Right lobe of liver (tissue), 6 donors: ENCODE data around the gene POFUT2. TPM values are rescaled to one million over a fixed set of nuclear protein-coding genes. Genes with fewer than 3 reads are reported as not detected.

Experiments
- ATAC-seq, 4 donors: fragments of 200-7000 bp; cut with Tn5 transposase; one replicate each; pipeline ENCODE4 v1.9.1; 2020; ENCODE audit warnings: mild to moderate bottlenecking in 4 of 4, moderate library complexity in 4 of 4
- DNase-seq, 3 donors: peaks; one replicate each; pipeline ENCODE4 v3.0.0-alpha.2; 2020
- H3K27ac ChIP-seq, 3 donors: fragments of 200-600 bp; one replicate each; pipeline ENCODE4 v1.8.0; 2022
- H3K27me3 ChIP-seq, 2 donors: fragments of 200-600 bp; one replicate each; pipeline ENCODE4 v1.8.0; 2022
- H3K36me3 ChIP-seq, 4 donors: fragments of 200-600 bp; sonication (generic) in 1 of 4; one replicate each; pipeline versions ENCODE4 v1.5.1 to v1.8.0; 2017 to 2022; ENCODE audit warnings: control low read depth in 1 of 4
- H3K4me1 ChIP-seq, 4 donors: fragments of 200-600 bp; sonication (generic) in 1 of 4; one replicate each; pipeline versions ENCODE4 v1.5.1 to v1.8.0; 2017 to 2022; ENCODE audit warnings: control low read depth in 1 of 4
- H3K4me3 ChIP-seq, 3 donors: fragments of 200-600 bp; one replicate each; pipeline ENCODE4 v1.8.0; 2022
- H3K9me3 ChIP-seq, 4 donors: fragments of 200-600 bp; sonication (generic) in 1 of 4; one replicate each; pipeline versions ENCODE4 v1.5.1 to v1.8.0; 2017 to 2022; ENCODE audit warnings: control low read depth in 1 of 4
- POLR2A ChIP-seq: fragments of 450-650 bp; IDR thresholded peaks from one replicate; pipeline ENCODE4 v1.6.1; 2017; ENCODE audit warnings: antibody characterized with exemption, mild to moderate bottlenecking
- WGBS: methylation state at CpG from one replicate; pipeline ENCODE4 v1.1.6; 2018; ENCODE audit warnings: low coverage, low lambda C conversion rate; ENCODE audit not compliant: insufficient coverage; ENCODE audit errors: missing lambda C conversion rate; 5-methylcytosine and 5-hydroxymethylcytosine counted together
- intact Hi-C, 2 donors: fragments of 100-400 bp; cut with DNase I; formaldehyde crosslinking; loops; one replicate each; pipeline versions ENCODE4 v1.11.2 to v1.14.1; 2022
- total RNA-seq, 6 experiments: library from RNA; depleted of rRNA in 2 of 6; stranded (reverse); fragments of >200 nt in 2 of 6; fragmentation: NEBNext Ultra II Directional in 3 of 6; extraction: Animal tissue kit (Norgen Biotek cat#: 25700) in 3 of 6; gene quantifications; one replicate each; pipeline versions ENCODE4 v1.1.0 to v1.2.4, GENCODE V29; 2016 to 2023
- TF ChIP-seq, protein P1 (sequence below), 4 donors: fragments of 200-600 bp in 3 of 4; fragments of 450-650 bp in 1 of 4; IDR thresholded peaks; one replicate each; pipeline versions ENCODE4 v1.5.1 to v1.8.0; 2016 to 2022; ENCODE audit warnings: antibody characterized with exemption in 4 of 4, mild to moderate bottlenecking in 2 of 4
- donor health status: DM: no; HTN: yes; CAD: no.
- donor health status: DM: no; HTN: no; CAD: no.
- donor health status: DM: no; HTN: no; CAD: no.
- donor health status: DM: no; HTN: yes; CAD: no.
- donor health status: DM: no; HTN: yes; CAD: no.

The POFUT2 gene
- total RNA-seq, 6 experiments from 2014 or later = 10.5 to 22.0 (median 13.7) TPM

DNA sequence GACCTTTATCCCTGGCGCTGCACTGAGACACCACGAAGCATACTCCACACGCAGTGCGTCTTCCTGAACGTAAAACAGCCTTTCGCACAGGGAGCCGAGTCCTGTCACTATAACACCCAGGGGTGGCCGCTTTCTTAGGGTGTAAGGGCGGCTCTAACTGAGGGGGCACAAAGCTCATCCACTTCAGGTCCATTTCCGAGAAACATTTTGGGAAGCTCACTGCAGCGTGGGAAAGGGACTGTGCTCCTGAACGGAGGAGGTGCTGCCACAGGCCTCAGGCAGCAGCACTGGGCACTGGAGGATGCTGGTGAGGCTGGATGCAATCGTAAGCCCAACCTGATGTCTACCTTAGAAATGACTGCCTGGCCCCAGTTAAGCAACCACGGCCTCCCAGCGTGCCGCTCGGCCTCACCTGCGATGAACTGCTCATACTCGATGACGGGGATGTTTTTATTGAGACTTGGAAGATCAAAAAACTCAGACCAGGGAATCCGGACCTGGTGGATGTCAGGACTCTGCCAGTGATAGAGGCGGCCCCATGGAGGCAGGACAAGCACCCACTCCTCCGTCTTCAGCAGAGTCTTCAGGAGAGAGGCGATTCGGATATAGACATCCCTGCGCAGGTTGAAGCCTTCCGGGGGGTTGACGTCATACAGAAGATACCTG is 2.3 kb downstream of the POFUT2 start:
- H3K27ac ChIP-seq = no peak overlapping the region
- WGBS = 97% methylated on average over 10 of the region's 28 CpGs
- DNase-seq (peak in 1 of 3 donors; percentile 37), ATAC-seq (no peak)
- H3K4me1 ChIP-seq = peaks cover 0 to 10% (median 5%) of the 10 kb centered on the region in 4 donors
- H3K4me3 ChIP-seq = no peak overlapping the region
- H3K9me3 ChIP-seq = no peaks in the 10 kb centered on the region
- H3K36me3 ChIP-seq = peaks cover 0 to 35% (median 14%) of the 10 kb centered on the region in 4 donors
- TF ChIP-seq, protein P1, sequence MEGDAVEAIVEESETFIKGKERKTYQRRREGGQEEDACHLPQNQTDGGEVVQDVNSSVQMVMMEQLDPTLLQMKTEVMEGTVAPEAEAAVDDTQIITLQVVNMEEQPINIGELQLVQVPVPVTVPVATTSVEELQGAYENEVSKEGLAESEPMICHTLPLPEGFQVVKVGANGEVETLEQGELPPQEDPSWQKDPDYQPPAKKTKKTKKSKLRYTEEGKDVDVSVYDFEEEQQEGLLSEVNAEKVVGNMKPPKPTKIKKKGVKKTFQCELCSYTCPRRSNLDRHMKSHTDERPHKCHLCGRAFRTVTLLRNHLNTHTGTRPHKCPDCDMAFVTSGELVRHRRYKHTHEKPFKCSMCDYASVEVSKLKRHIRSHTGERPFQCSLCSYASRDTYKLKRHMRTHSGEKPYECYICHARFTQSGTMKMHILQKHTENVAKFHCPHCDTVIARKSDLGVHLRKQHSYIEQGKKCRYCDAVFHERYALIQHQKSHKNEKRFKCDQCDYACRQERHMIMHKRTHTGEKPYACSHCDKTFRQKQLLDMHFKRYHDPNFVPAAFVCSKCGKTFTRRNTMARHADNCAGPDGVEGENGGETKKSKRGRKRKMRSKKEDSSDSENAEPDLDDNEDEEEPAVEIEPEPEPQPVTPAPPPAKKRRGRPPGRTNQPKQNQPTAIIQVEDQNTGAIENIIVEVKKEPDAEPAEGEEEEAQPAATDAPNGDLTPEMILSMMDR (IDR thresholded peaks at IDR 0.05) = no peak
- no peak for TF ChIP-seq POLR2A
- no peaks in the 10 kb centered on the region for H3K27me3 ChIP-seq
- intact Hi-C loops = no loop called here

DNA sequence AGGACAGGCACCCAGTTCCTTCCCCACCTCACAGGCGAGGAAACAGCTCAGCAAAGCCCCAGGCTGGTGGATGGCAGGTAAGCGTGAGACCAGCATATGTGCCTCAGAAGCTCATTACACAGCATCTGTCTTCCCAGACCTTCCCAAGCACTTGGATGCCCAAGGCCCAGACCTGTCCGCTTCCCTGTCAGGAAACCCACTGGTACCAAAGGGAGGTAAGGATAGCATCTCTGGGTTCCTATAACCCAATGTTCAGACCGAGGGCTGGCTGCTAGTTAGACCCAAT is 3.3 kb downstream of the POFUT2 start:
- no peak for DNase-seq
- peaks cover 0 to 45% (median 19%) of the 10 kb centered on the region in 4 donors for H3K36me3 ChIP-seq
- H3K9me3 ChIP-seq = no peaks in the 10 kb centered on the region
- intact Hi-C loops = no loop called here
- H3K27me3 ChIP-seq = no peaks in the 10 kb centered on the region
- H3K4me3 ChIP-seq = no peak overlapping the region
- ATAC-seq = no peak
- WGBS = no CpG with 5 or more reads among the region's 4 CpGs
- TF ChIP-seq POLR2A = no peak
- TF ChIP-seq, protein P1 (IDR thresholded peaks at IDR 0.05) = no peak
- no peak overlapping the region for H3K27ac ChIP-seq
- peaks cover 0 to 10% (median 5%) of the 10 kb centered on the region in 4 donors for H3K4me1 ChIP-seq

DNA sequence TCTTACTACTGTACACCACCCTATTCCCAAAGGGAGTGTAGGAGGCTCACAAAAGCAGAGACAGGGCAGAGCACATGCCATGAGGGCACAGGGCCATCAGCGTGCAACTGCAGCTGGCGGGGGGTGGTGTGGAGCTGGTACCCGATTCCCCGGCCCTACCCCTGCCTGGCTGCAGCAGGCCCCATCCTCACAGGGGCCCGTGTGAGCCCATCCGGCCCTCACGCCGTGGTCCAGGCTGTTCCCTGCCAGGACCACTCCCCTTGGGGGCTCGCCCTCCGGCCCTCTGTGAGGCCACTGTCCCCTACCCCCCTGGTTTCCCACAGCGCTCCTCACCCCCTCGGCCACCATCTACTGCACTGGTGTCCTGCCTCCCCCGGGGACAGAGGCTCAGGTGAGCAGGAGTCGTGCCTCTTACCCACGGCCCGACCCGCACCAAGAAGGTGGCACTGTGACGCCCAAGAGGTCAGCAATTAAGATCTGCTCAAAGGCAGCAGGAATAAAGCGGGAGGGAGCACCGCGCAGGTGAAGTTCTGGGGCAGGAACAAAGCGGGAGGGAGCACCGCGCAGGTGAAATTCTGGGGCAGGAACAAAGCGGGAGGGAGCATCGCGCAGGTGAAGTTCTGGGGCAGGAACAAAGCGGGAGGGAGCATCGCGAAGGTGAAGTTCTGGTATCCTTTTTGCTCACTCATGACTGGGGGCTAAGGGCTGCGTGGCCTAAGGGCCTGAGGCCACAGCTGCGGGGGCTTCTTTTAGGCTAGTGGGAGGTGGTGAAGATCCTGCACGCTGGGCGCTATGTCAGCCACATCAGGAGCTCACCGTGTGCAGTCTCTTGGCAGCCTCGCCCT is 3.9 kb downstream of the POFUT2 start:
- no peaks in the 10 kb centered on the region for H3K27me3 ChIP-seq
- H3K36me3 ChIP-seq = peaks cover 0 to 51% (median 19%) of the 10 kb centered on the region in 4 donors
- H3K27ac ChIP-seq = no peak overlapping the region
- peaks cover 0 to 10% (median 5%) of the 10 kb centered on the region in 4 donors for H3K4me1 ChIP-seq
- ATAC-seq = no peak
- no peak overlapping the region for H3K4me3 ChIP-seq
- intact Hi-C loops = no loop called here
- TF ChIP-seq, protein P1 (IDR thresholded peaks at IDR 0.05) = no peak
- TF ChIP-seq POLR2A = no peak
- 97% methylated on average over 13 of the region's 36 CpGs for WGBS
- H3K9me3 ChIP-seq = no peaks in the 10 kb centered on the region
- DNase-seq = peak in 2 of 3 donors; percentile 39 to 45

DNA sequence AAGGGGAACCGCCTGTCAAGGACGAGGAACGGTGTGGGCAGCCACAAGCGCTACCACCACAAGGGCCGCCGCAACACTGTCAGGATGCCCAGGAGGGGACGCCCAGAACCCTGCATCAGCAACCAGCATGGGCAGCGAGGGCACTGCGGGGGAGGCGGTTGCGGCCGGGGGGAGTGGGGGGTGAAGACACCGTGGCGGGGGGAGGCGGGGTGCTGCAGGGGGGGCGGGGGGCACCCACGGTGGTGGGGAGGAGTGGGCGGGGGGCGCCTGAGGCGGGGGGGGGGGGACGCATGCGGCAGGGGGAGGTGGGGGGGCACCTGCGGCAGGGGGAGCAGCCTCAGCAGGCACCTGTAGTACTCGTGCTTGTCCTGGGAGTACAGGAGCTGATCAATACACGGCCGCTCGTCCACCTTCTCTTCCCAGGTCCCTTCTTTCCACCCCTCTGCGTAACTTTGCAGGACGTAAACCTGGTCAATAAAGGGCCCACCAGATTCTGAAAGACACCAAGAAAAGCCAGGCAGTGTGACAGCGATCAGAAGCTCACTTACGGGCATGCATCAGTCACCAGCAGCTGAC is 4.6 kb downstream of the POFUT2 start:
- intact Hi-C loops = no loop called here
- Histone ChIP-seq H3K4me3 (no peak overlapping the region), H3K9me3 (no peaks in the 10 kb centered on the region), H3K27me3 (no peaks in the 10 kb centered on the region), H3K36me3 (peaks cover 0 to 58% (median 23%) of the 10 kb centered on the region in 4 donors), H3K27ac (no peak overlapping the region), H3K4me1 (peaks cover 0 to 5% (median 2%) of the 10 kb centered on the region in 4 donors)
- WGBS = 93% methylated on average over 13 of the region's 31 CpGs
- TF ChIP-seq POLR2A = no peak
- ATAC-seq (no peak), DNase-seq (peak in 1 of 3 donors; percentile 31)
